Measurements from ENCODE around the gene PEX14.

PEX14 gene

DNA sequence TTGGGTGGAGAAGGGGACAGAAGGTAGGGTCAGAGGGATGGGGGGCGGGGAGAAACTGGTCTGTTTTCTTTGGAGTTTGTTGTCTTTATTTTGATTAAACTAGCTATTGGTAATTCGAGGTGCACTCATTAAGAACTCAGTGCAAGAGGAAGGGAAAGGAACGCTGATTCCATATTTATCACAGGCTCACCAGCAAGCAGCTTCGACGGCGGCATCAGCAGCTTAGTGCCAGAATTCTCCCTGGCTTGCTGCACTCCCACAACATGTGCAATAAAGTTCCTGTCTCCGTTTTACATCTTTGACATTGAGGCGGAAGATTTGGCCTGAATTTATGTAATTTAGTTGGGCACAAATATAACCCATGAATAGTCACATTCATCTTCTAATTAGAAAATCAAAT lies 57.6 kb downstream of the PEX14 start:
- in situ Hi-C loops (cut with HindIII; ENCODE audit: low pct_unique_long_range_greater_than_20kb, low sequenced_read_pairs) = no loop called here
- no peak for TF ChIP-seq JUND (IDR thresholded peaks at IDR 0.05; ENCODE audit: low read depth)

GRCh38 chr1:10534519-10534918 lies 59.8 kb downstream of the PEX14 start:
- DNase-seq (ENCODE audit: low read depth in 1 of 2, low spot score in 1 of 2) = no peak
- in situ Hi-C loops (cut with HindIII; ENCODE audit: low pct_unique_long_range_greater_than_20kb, low sequenced_read_pairs) = no loop called here
- no peak for TF ChIP-seq JUND (IDR thresholded peaks at IDR 0.05; ENCODE audit: low read depth)

More for the DNA sequence above, 57.6 kb downstream of the PEX14 start:
- no peak for DNase-seq (ENCODE audit: low read depth in 1 of 2, low spot score in 1 of 2)

- no peak for TF ChIP-seq JUND (IDR thresholded peaks at IDR 0.05; ENCODE audit: low read depth)
- no peak for DNase-seq (ENCODE audit: low read depth in 1 of 2, low spot score in 1 of 2)
- in situ Hi-C loops (cut with HindIII; ENCODE audit: low pct_unique_long_range_greater_than_20kb, low sequenced_read_pairs) = no loop called here
These were observed 61.5 kb downstream of the PEX14 start for GRCh38 chr1:10536133-10536770.

GRCh38 chr1:10537082-10537766 lies 62.5 kb downstream of the PEX14 start:
- DNase-seq (ENCODE audit: low read depth in 1 of 2, low spot score in 1 of 2) = no peak
- no peak for TF ChIP-seq JUND (IDR thresholded peaks at IDR 0.05; ENCODE audit: low read depth)
- in situ Hi-C loops (cut with HindIII; ENCODE audit: low pct_unique_long_range_greater_than_20kb, low sequenced_read_pairs) = no loop called here

GRCh38 chr1:10538646-10539355 lies 64.1 kb downstream of the PEX14 start:
- no peak for DNase-seq (ENCODE audit: low read depth in 1 of 2, low spot score in 1 of 2)
- TF ChIP-seq JUND (IDR thresholded peaks at IDR 0.05; ENCODE audit: low read depth) = no peak
- in situ Hi-C loops (cut with HindIII; ENCODE audit: low pct_unique_long_range_greater_than_20kb, low sequenced_read_pairs) = no loop called here

- DNase-seq (ENCODE audit: low read depth in 1 of 2, low spot score in 1 of 2) = no peak
- no peak for TF ChIP-seq JUND (IDR thresholded peaks at IDR 0.05; ENCODE audit: low read depth)
- in situ Hi-C loops (cut with HindIII; ENCODE audit: low pct_unique_long_range_greater_than_20kb, low sequenced_read_pairs) = no loop called here
These were observed 64.8 kb downstream of the PEX14 start for GRCh38 chr1:10539411-10540043.

- in situ Hi-C loops (cut with HindIII; ENCODE audit: low pct_unique_long_range_greater_than_20kb, low sequenced_read_pairs) = no loop called here
- no peak for TF ChIP-seq JUND (IDR thresholded peaks at IDR 0.05; ENCODE audit: low read depth)
- no peak for DNase-seq (ENCODE audit: low read depth in 1 of 2, low spot score in 1 of 2)
These were observed 65.7 kb downstream of the PEX14 start for GRCh38 chr1:10540277-10541005.

GRCh38 chr1:10541286-10541685 lies 66.5 kb downstream of the PEX14 start:
- TF ChIP-seq JUND (IDR thresholded peaks at IDR 0.05; ENCODE audit: low read depth) = no peak
- in situ Hi-C loops (cut with HindIII; ENCODE audit: low pct_unique_long_range_greater_than_20kb, low sequenced_read_pairs) = no loop called here
- DNase-seq (ENCODE audit: low read depth in 1 of 2, low spot score in 1 of 2) = no peak

DNA sequence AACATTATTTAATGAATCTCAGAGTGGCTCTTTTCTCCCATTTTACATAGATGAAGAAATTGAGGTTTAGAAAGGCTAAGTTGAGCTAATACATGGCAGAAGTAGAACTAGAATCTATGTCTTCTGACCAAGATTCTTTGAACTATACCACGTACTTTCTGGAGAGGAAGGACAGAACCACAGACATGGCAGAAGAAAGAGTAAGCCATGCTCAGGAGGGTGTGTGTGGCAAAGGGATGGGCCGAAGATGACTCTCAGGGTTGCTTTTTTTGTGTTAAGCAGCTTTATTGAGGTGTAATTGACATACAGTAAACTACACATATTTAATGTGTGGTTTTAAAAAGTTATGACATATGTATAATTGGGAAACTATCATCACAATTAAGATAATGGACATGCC lies 69.5 kb downstream of the PEX14 start:
- DNase-seq (ENCODE audit: low read depth in 1 of 2, low spot score in 1 of 2) = no peak
- no peak for TF ChIP-seq JUND (IDR thresholded peaks at IDR 0.05; ENCODE audit: low read depth)
- in situ Hi-C loops (cut with HindIII; ENCODE audit: low pct_unique_long_range_greater_than_20kb, low sequenced_read_pairs) = no loop called here

DNA sequence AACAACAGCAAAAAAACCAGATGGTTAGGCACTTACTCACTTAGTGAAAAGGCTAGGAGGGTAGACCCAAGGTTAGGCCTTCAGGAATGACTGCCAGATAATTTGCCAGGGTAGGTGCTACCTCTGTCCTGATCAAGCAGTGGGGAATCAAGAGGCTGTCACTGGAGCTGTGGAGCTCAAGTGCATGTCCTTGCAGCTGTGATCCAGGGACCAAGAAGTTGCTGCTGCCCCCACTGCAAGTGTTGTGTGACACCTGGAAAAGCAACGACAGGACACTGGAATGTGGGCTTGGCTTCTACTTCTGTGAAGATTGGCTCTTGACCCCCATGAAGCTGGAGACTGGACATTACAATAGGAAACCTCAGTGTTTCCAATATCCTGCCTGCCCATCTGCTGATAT lies 72.1 kb downstream of the PEX14 start:
- TF ChIP-seq JUND (IDR thresholded peaks at IDR 0.05; ENCODE audit: low read depth) = no peak
- in situ Hi-C loops (cut with HindIII; ENCODE audit: low pct_unique_long_range_greater_than_20kb, low sequenced_read_pairs) = no loop called here
- DNase-seq (ENCODE audit: low read depth in 1 of 2, low spot score in 1 of 2) = no peak

DNA sequence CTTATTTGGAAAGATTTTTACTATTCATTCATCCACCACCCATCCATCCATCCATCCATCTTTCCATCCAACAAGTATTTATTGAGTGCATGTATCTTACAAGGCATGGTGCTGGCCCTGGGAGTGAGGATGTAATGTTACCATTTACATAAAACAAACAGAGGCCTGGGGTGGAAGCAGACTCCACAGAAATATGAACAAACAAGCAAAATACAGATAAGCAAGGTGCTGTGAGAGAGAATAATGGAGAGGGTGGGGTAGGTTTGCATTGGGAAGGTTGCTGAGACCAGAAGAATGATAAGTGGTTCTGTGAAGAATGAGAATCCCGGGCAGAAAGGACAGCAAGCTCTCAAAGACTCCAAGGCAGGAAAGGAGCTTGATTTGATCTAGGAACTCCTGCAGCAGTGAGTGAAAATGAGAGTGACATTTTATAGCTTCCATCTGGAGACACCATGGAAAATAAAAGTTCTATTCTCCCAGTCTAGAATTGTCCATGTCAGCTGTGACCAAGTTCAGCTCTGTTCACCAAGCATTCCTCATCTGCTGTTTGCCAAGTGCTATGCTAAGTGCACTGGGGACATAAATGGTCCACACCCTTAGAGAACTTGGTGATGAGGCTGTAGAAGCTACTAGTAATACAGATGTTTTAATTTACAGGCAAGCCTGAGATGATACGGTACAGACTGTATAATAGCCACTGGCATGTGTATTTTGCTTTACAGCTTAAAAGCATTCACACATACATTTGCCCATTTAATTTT lies 75.3 kb downstream of the PEX14 start:
- no peak for TF ChIP-seq JUND (IDR thresholded peaks at IDR 0.05; ENCODE audit: low read depth)
- in situ Hi-C loops (cut with HindIII; ENCODE audit: low pct_unique_long_range_greater_than_20kb, low sequenced_read_pairs) = no loop called here

DNA sequence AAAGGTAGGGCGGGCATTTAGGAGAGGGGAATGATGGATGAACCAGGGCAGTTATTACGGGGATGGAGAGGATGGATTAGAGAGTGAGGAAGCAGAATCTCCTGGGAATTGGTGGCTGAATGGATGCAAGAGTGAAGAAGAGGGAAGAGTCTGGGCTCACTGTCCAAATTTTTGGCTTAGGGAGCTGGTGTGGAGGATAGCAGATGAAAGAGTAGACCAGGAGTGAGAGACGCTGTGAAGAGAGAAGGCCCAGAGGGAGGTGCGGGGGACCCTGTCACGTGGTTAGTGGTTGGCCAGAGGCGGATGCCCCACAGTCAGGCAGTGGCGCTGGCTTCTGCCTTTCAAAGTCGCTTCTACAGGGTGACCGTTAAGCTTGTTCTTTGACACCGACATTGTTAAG lies 78.4 kb downstream of the PEX14 start:
- in situ Hi-C loops (cut with HindIII; ENCODE audit: low pct_unique_long_range_greater_than_20kb, low sequenced_read_pairs) = no loop called here
- TF ChIP-seq JUND (IDR thresholded peaks at IDR 0.05; ENCODE audit: low read depth) = no peak

More for the DNA sequence above, 75.3 kb downstream of the PEX14 start:
- DNase-seq (ENCODE audit: low read depth in 1 of 2, low spot score in 1 of 2) = peak in 1 of 2 experiments; percentile 29

More for the DNA sequence above, 78.4 kb downstream of the PEX14 start:
- no peak for DNase-seq (ENCODE audit: low read depth in 1 of 2, low spot score in 1 of 2)
